ENCODE data around the gene DNAH1.

DNA sequence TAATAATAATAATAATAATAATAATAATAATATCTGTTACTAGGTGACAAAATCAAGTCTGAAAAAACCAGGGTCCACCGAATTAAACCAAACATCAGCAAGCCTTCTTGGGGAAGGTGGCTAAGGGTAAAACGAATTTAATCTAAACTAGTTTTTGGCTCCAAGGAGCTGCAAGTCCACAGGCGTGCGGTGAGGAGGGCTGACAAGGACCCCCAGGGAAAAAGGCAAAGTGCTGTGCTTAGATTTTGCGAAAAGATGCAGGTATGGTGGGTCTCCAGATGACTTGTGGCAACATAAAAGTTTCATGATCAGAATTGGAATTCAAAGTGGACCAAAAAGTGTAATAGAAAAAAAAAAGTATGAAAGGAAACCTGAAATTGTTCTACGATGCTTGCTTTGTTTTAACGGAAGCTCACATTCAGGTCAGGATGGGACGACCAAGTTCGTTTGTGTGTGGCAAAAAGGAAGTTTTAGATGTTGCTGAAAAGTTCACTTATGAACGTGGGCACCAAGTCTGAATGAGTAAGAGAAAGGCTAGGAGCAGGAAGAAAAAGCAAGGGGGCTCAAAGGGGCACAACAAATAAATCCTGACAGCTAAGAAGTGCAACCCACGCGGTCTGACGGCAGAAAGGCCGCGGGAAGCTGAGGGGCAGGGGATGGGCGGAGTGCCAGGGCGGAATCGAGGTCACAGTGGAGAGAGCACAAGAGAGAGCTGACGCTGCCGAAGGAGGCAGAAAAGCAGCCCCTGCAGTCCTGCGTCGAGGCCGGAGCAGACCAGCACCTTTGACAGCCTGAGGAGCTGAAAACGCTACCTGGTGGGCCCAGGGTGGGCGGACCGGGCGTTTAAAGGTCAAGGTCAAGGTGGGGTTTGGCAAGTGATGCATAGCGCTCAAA is 38.8 kb upstream of the DNAH1 start:
- TF ChIP-seq POLR2A (IDR thresholded peaks at IDR 0.05) (peak; percentile 25), EP300 (IDR thresholded peaks at IDR 0.05) (no peak)
